Osteoblast (primary cell): ENCODE results near the gene UGT1A9. TPM values are rescaled to one million over a fixed set of nuclear protein-coding genes. Genes with fewer than 3 reads are reported as not detected.
"Not testable (repeated sequence)": the region's sequence is repeated elsewhere in the genome, so short reads cannot be mapped to it uniquely, and the experiment has no call there.

Source experiments
- DNase-seq: peaks from one replicate; pipeline ENCODE4 v3.0.0; 2011; ENCODE audit warnings: low spot score, mixed read lengths; ENCODE audit not compliant: insufficient read length; ENCODE audit errors: missing footprints
- H2AFZ ChIP-seq: 2 replicates; pipeline ENCODE4 v1.6.0; 2011; ENCODE audit warnings: mild to moderate bottlenecking, low read length
- H3K27ac ChIP-seq: 2 replicates; pipeline ENCODE4 v1.5.1; 2011; ENCODE audit warnings: mild to moderate bottlenecking, low read depth, low read length, moderate library complexity
- H3K27me3 ChIP-seq: 2 replicates; pipeline ENCODE4 v1.6.0; 2012; ENCODE audit warnings: mild to moderate bottlenecking, control low read depth, inconsistent platforms, low read length, moderate library complexity; ENCODE audit not compliant: insufficient read depth
- H3K36me3 ChIP-seq: 2 replicates; pipeline ENCODE4 v1.5.1; 2011; ENCODE audit warnings: mild to moderate bottlenecking, low read length, control low read depth, moderate library complexity; ENCODE audit not compliant: insufficient read depth
- H3K4me1 ChIP-seq: 2 replicates; pipeline ENCODE4 v1.5.1; 2011; ENCODE audit warnings: mild to moderate bottlenecking, low read length, control low read depth, moderate library complexity; ENCODE audit not compliant: insufficient read depth
- H3K4me2 ChIP-seq: 2 replicates; pipeline ENCODE4 v1.6.0; 2011; ENCODE audit warnings: mild to moderate bottlenecking, low read length; ENCODE audit not compliant: insufficient read depth
- H3K4me3 ChIP-seq: fragments of 200-600 bp; sonication (generic); 3 replicates; pipeline ENCODE4 v1.5.1; 2012; ENCODE audit warnings: mild to moderate bottlenecking, low read length, inconsistent platforms; ENCODE audit not compliant: insufficient read depth
- H3K79me2 ChIP-seq: 2 replicates; pipeline ENCODE4 v1.6.0; 2012; ENCODE audit warnings: mild to moderate bottlenecking, low read length, control low read depth, inconsistent platforms; ENCODE audit not compliant: insufficient read depth
- H3K9me3 ChIP-seq: 2 replicates; pipeline ENCODE4 v1.5.1; 2011; ENCODE audit warnings: low read depth, low read length, control low read depth
- H4K20me1 ChIP-seq: 2 replicates; pipeline ENCODE4 v1.6.0; 2012; ENCODE audit warnings: mild to moderate bottlenecking, low read length, control low read depth; ENCODE audit not compliant: insufficient read depth
- total RNA-seq: library from RNA; depleted of rRNA; stranded (reverse); fragments of >200 nt; gene quantifications from 2 replicates; pipeline ENCODE4 v1.2.3, GENCODE V29; 2012
- TF ChIP-seq, protein P1 (sequence below): IDR thresholded peaks from 2 replicates; pipeline ENCODE4 v1.5.1; 2011; ENCODE audit warnings: mild to moderate bottlenecking, low read depth, low read length, moderate library complexity; ENCODE audit errors: extremely low read depth

Gene UGT1A9
- total RNA-seq, result not detected in 2 replicates

DNA sequence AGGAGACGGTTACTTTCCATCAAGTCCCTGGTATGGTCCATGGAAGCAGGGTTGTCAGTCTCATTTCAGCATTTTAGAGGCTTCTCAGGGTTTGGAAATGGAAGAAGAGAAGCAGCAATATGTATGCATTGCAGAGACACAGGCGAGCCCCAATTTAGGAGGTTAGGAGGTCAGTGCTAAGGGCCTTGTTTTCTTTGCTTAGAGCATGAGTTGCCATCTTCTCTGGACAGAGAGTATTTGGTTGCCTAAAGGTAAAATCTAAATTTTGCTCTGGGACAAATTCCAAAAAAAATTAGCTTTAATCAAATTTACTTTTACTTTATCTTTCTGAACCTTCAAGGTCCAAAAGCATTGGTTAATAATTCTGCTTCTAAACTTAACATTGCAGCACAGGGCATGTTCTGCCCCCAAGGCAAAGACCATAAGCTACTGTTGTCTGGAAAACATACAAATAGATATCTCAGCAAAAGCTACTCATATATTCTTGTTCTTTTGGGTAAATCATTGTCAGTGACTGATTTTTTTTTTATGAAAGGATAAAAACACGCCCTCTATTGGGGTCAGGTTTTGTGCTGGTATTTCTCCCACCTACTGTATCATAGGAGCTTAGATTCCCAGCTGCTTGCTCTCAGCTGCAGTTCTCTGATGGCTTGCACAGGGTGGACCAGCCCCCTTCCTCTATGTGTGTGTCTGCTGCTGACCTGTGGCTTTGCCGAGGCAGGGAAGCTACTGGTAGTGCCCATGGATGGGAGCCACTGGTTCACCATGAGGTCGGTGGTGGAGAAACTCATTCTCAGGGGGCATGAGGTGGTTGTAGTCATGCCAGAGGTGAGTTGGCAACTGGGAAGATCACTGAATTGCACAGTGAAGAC is at the start of gene UGT1A9:
Gene UGT1A9 (plus strand): TSS at position 609 of the 872 bp plus-strand sequence. CDS start 37 bp downstream, at position 646.
- H3K79me2 ChIP-seq, result no peaks in the 10 kb centered on the region
- no peaks in the 10 kb centered on the region for H3K36me3 ChIP-seq
- no peak within 1 kb of the TSS for H2AFZ ChIP-seq
- no peak within 1 kb of the TSS for H3K4me2 ChIP-seq
- no peaks in the 10 kb centered on the region for H3K4me1 ChIP-seq
- no peak for DNase-seq
- no peaks in the 10 kb centered on the region for H3K27me3 ChIP-seq
- no peaks in the 10 kb centered on the region for H3K9me3 ChIP-seq
- no peaks in the 10 kb centered on the region for H4K20me1 ChIP-seq
- TF ChIP-seq, protein P1, sequence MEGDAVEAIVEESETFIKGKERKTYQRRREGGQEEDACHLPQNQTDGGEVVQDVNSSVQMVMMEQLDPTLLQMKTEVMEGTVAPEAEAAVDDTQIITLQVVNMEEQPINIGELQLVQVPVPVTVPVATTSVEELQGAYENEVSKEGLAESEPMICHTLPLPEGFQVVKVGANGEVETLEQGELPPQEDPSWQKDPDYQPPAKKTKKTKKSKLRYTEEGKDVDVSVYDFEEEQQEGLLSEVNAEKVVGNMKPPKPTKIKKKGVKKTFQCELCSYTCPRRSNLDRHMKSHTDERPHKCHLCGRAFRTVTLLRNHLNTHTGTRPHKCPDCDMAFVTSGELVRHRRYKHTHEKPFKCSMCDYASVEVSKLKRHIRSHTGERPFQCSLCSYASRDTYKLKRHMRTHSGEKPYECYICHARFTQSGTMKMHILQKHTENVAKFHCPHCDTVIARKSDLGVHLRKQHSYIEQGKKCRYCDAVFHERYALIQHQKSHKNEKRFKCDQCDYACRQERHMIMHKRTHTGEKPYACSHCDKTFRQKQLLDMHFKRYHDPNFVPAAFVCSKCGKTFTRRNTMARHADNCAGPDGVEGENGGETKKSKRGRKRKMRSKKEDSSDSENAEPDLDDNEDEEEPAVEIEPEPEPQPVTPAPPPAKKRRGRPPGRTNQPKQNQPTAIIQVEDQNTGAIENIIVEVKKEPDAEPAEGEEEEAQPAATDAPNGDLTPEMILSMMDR, result no peak
- H3K27ac ChIP-seq, result no peak within 1 kb of the TSS
- no peak within 1 kb of the TSS for H3K4me3 ChIP-seq

DNA sequence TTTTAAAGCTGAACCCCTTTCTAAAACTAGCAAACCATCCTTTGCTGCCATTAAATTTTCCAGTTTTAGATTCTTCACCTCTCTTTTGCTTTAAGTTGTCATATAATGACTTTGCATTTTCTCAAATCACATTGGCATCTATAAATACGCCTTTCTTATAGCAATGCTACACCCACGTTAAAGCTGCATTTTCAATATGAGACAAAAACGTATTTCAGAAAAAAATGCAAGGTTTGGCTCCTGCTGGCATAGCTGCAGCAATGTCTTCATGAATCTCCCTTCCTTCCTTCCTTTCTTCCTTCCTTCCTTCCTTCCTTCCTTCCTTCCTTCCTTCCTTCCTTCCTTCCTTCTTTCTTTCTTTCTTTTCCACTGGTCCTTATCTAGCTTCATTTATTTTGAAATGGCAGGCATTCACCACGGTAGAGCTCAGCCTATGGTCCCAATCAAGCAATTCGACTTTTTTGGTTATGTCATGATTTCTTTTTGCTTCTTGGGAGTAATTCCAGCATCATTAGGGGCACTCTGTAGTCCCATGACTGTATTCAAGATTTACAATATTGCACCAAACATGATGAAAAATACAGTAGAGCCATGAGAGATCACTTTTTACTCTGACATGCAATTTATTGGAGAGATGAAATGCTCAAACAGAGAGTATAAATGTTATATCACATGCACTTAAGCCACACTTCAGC is 44.2 kb upstream of the UGT1A9 start:
- Histone ChIP-seq H3K27ac (no peak overlapping the region), H3K27me3 (no peaks in the 10 kb centered on the region), H3K4me2 (no peak overlapping the region), H2AFZ (no peak overlapping the region), H3K9me3 (no peaks in the 10 kb centered on the region), H3K4me3 (no peak overlapping the region), H4K20me1 (no peaks in the 10 kb centered on the region), H3K4me1 (no peaks in the 10 kb centered on the region), H3K36me3 (no peaks in the 10 kb centered on the region), H3K79me2 (no peaks in the 10 kb centered on the region)
- TF ChIP-seq, protein P1, result no peak
- no peak for DNase-seq

DNA sequence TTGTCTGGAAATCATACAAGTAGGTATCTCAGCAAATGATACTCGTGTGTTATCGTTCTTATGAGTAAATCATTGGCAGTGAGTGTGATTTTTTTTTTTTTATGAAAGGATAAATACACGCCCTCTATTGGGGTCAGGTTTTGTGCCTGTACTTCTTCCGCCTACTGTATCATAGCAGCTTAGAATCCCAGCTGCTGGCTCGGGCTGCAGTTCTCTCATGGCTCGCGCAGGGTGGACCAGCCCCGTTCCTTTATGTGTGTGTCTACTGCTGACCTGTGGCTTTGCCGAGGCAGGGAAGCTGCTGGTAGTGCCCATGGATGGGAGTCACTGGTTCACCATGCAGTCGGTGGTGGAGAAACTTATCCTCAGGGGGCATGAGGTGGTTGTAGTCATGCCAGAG is 35.4 kb upstream of the UGT1A9 start, which contains the start of gene UGT1A10:
Gene UGT1A10 (plus strand): TSS at position 143 of the 400 bp plus-strand sequence. CDS start 75 bp downstream, at position 218.
- not testable (repeated sequence) for H4K20me1 ChIP-seq, DNase-seq, H2AFZ ChIP-seq, H3K27me3 ChIP-seq, H3K4me3 ChIP-seq, H3K36me3 ChIP-seq, H3K79me2 ChIP-seq, H3K9me3 ChIP-seq, H3K4me1 ChIP-seq, H3K4me2 ChIP-seq, H3K27ac ChIP-seq

- no peak overlapping the region for H3K27ac ChIP-seq
- H2AFZ ChIP-seq, result no peak overlapping the region
- no peaks in the 10 kb centered on the region for H3K9me3 ChIP-seq
- H3K79me2 ChIP-seq, result no peaks in the 10 kb centered on the region
- no peak for DNase-seq
- H3K4me3 ChIP-seq, result no peak overlapping the region
- no peaks in the 10 kb centered on the region for H3K36me3 ChIP-seq
- H3K4me1 ChIP-seq, result no peaks in the 10 kb centered on the region
- no peaks in the 10 kb centered on the region for H3K27me3 ChIP-seq
- no peak overlapping the region for H3K4me2 ChIP-seq
- TF ChIP-seq, protein P1, result no peak
- no peaks in the 10 kb centered on the region for H4K20me1 ChIP-seq
Observed at GRCh38 chr2:233638836-233639235, 32.9 kb upstream of the UGT1A9 start.
